ENCODE results near the gene TP53I13. TPM values are rescaled to one million over a fixed set of nuclear protein-coding genes. Genes with fewer than 3 reads are reported as not detected.

Gene TP53I13
- total and polyA plus RNA-seq, 2 donors (not counting 3 experiments of a cell fraction or from before 2014, with no cell fraction given), result 41.1 to 42.7 TPM

GRCh38 chr17:29544066-29544465 is 24.4 kb upstream of the TP53I13 start:
- FAIRE-seq (no peak), DNase-seq (ENCODE audit: low read depth, low spot score) (no peak)
- Histone ChIP-seq H3K27ac (ENCODE audit: insufficient read depth, low read depth, low read length) (no peak overlapping the region), H3K27me3 (ENCODE audit: control insufficient read depth in 2 of 2, insufficient read depth in 2 of 2, low read length in 2 of 2) (no peaks in the 10 kb centered on the region), H2AFZ (ENCODE audit: low read depth, low read length) (no peak overlapping the region), H3K9me3 (replicated peaks; ENCODE audit: control insufficient read depth, insufficient read depth, low read length) (no peaks in the 10 kb centered on the region), H3K9me1 (replicated peaks; ENCODE audit: control insufficient read depth, extremely low read depth, insufficient read depth, low read length) (no peaks in the 10 kb centered on the region), H4K20me1 (replicated peaks; ENCODE audit: control insufficient read depth, extremely low read depth, insufficient read depth, low read length) (no peaks in the 10 kb centered on the region), H3K4me3 (replicated peaks in 1 of 3; ENCODE audit: insufficient read depth in 1 of 3, low read depth in 1 of 3, low read length in 3 of 3) (no peak overlapping the region), H3K4me2 (ENCODE audit: insufficient read depth, low read length) (no peak overlapping the region), H3K9ac (replicated peaks; ENCODE audit: extremely low read depth, insufficient read depth, low read length) (no peak overlapping the region), H3K36me3 (ENCODE audit: control insufficient read depth in 2 of 2, extremely low read depth in 1 of 2, insufficient read depth in 2 of 2, low read length in 2 of 2) (peaks cover 6 to 10% of the 10 kb centered on the region in 2 experiments), H3K4me1 (ENCODE audit: control insufficient read depth, extremely low read depth, insufficient read depth, low read length) (no peaks in the 10 kb centered on the region), H3K79me2 (ENCODE audit: control insufficient read depth, insufficient read depth, low read length) (no peaks in the 10 kb centered on the region)
- TF ChIP-seq POLR2A (IDR thresholded peaks at IDR 0.05; ENCODE audit: low read depth, low read length) (no peak), JUN (IDR thresholded peaks at IDR 0.05; ENCODE audit: borderline replicate concordance, insufficient read depth, insufficient read length, low read depth) (no peak), POLR2AphosphoS5 (IDR thresholded peaks at IDR 0.05; ENCODE audit: insufficient read depth, low read depth, low read length) (no peak), GATA2 (IDR thresholded peaks at IDR 0.05; ENCODE audit: insufficient read depth, insufficient read length, low read depth, low read length) (no peak), EZH2 (IDR thresholded peaks at IDR 0.05; ENCODE audit: borderline replicate concordance, low read depth, low read length, severe bottlenecking) (no peak), CTCF (IDR thresholded peaks at IDR 0.05; ENCODE audit: extremely low read depth in 1 of 2, insufficient read depth in 1 of 2, low read depth in 1 of 2, low read length in 2 of 2) (no peak), FOS (IDR thresholded peaks at IDR 0.05; ENCODE audit: borderline replicate concordance, insufficient read depth, low read length) (no peak), MYC (IDR thresholded peaks at IDR 0.05; ENCODE audit: low read depth, low read length) (no peak), MAX (IDR thresholded peaks at IDR 0.05; ENCODE audit: insufficient read depth, insufficient read length) (no peak)
- POLR2A ChIA-PET, result no interaction called here
- intact Hi-C loops (cut with micrococcal nuclease), result no loop called here
- BruUV-seq (replicated peaks), result no TSS peak
- dilution Hi-C loops (cut with MboI; ENCODE audit: extremely low pct_ligation_motif_present, low sequenced_read_pairs), result no loop called here
- CTCF ChIA-PET, result no interaction called here
